Muscle of leg (tissue), 11 donors: ENCODE measurements around the gene NDUFAF2. TPM values are rescaled to one million over a fixed set of nuclear protein-coding genes. Genes with fewer than 3 reads are reported as not detected.
"Not testable (repeated sequence)": the region's sequence is repeated elsewhere in the genome, so short reads cannot be mapped to it uniquely, and the experiment has no call there.

Experiments used
- DNase-seq: peaks from one replicate; pipeline ENCODE4 v3.0.0; 2013
- H3K27ac ChIP-seq: one replicate; pipeline ENCODE4 v1.5.1; 2013; ENCODE audit warnings: mild to moderate bottlenecking, low read length, control low read depth
- H3K27me3 ChIP-seq: one replicate; pipeline ENCODE4 v1.6.1; 2013; ENCODE audit warnings: low read length; ENCODE audit not compliant: control insufficient read depth, insufficient read depth
- H3K36me3 ChIP-seq: one replicate; pipeline ENCODE4 v1.6.1; 2013; ENCODE audit warnings: low read length; ENCODE audit not compliant: control insufficient read depth, insufficient read depth
- H3K4me1 ChIP-seq: one replicate; pipeline ENCODE4 v1.6.1; 2013; ENCODE audit warnings: low read length; ENCODE audit not compliant: control insufficient read depth, insufficient read depth
- H3K4me3 ChIP-seq: one replicate; pipeline ENCODE4 v1.5.1; 2013; ENCODE audit warnings: low read length, control low read depth
- H3K9me3 ChIP-seq: replicated peaks from 2 replicates; pipeline ENCODE4 v1.6.1; 2013; ENCODE audit warnings: low read depth, low read length; ENCODE audit not compliant: control insufficient read depth
- whole genome bisulfite sequencing: methylation state at CpG from one replicate; pipeline ENCODE4 v1.1.5; 2013; ENCODE audit warnings: missing lambda C conversion rate; ENCODE audit not compliant: insufficient coverage; 5-methylcytosine and 5-hydroxymethylcytosine counted together
- polyA plus RNA-seq, 8 donors: library from polyadenylated mRNA; unstranded; fragments of 120-200 nt; gene quantifications; one replicate each; pipeline versions ENCODE4 v1.2.1 to v1.2.3, GENCODE V29; 2013; ENCODE audit warnings: inconsistent platforms in 1 of 8, low replicate concordance in 1 of 8; ENCODE audit not compliant: insufficient read length in 8 of 8, insufficient read depth in 1 of 8
- total RNA-seq: library from RNA; stranded (reverse); fragments of 120-200 nt; gene quantifications from one replicate; pipeline ENCODE4 v1.2.4, GENCODE V29; 2013

NDUFAF2 gene
- total and polyA plus RNA-seq, 9 donors = 21.4 to 34.4 (median 30.6) TPM

DNA sequence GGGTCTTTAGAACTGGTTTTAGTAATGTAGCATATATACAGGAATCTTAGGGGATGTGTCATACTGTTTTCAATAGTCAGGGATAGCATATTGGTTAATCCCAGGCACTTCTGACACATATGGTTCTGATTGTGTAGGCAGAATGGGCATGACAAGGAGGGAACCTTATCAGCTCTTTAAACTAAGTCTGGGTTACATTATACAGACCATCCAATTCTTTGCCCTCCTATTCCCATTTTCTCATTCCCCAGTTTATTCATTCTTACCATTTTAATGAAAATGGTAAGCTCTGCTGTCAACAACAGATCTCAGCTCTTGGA is 85.1 kb downstream of the NDUFAF2 start:
- no peak overlapping the region for H3K4me3 ChIP-seq
- H3K4me1 ChIP-seq = no peaks in the 10 kb centered on the region
- DNase-seq = no peak
- no peaks in the 10 kb centered on the region for H3K36me3 ChIP-seq
- no peak overlapping the region for H3K27ac ChIP-seq
- no peaks in the 10 kb centered on the region for H3K9me3 ChIP-seq
- no peaks in the 10 kb centered on the region for H3K27me3 ChIP-seq

DNA sequence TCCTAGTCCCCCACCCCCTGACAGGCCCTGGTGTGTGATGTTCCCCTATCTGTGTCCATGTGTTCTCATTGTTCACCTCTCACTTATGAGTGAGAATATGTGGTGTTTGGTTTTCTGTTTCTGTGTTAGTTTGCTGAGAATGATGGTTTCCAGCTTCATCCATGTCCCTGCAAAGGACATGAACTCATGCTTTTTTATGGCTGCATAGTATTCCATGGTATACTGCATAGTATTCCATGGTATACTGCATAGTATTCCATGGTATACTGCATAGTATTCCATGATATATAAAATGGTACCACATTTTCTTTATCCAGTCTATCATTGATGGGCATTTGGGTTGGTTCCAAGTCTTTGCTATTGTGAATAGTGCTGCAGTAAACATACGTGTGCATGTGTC is 86.3 kb downstream of the NDUFAF2 start:
- H3K36me3 ChIP-seq, H3K27ac ChIP-seq, DNase-seq, H3K27me3 ChIP-seq, H3K4me1 ChIP-seq, H3K9me3 ChIP-seq, H3K4me3 ChIP-seq: not testable (repeated sequence)
- WGBS = no CpG with 5 or more reads among the region's 1 CpG

- peaks cover 4% of the 10 kb centered on the region for H3K9me3 ChIP-seq
- no peak overlapping the region for H3K4me3 ChIP-seq
- H3K4me1 ChIP-seq = no peaks in the 10 kb centered on the region
- H3K36me3 ChIP-seq = no peaks in the 10 kb centered on the region
- no peaks in the 10 kb centered on the region for H3K27me3 ChIP-seq
- H3K27ac ChIP-seq = no peak overlapping the region
- DNase-seq = no peak
These were observed 99.5 kb downstream of the NDUFAF2 start for GRCh38 chr5:61044545-61044944.

GRCh38 chr5:61047346-61047745 is 102.3 kb downstream of the NDUFAF2 start:
- DNase-seq = no peak

GRCh38 chr5:61048534-61048933 is 103.5 kb downstream of the NDUFAF2 start:
- DNase-seq = no peak
- Histone ChIP-seq H3K4me3 (no peak overlapping the region), H3K36me3 (no peaks in the 10 kb centered on the region), H3K9me3 (peaks cover 4% of the 10 kb centered on the region), H3K27me3 (no peaks in the 10 kb centered on the region), H3K27ac (no peak overlapping the region), H3K4me1 (no peaks in the 10 kb centered on the region)
- WGBS = no CpG with 5 or more reads among the region's 1 CpG

More at GRCh38 chr5:61047346-61047745, 102.3 kb downstream of the NDUFAF2 start:
- no peaks in the 10 kb centered on the region for H3K4me1 ChIP-seq
- H3K4me3 ChIP-seq = no peak overlapping the region
- no peak overlapping the region for H3K27ac ChIP-seq
- H3K9me3 ChIP-seq = peaks cover 4% of the 10 kb centered on the region
- no peaks in the 10 kb centered on the region for H3K36me3 ChIP-seq
- H3K27me3 ChIP-seq = no peaks in the 10 kb centered on the region

GRCh38 chr5:61050292-61050691 is 105.3 kb downstream of the NDUFAF2 start:
- no peak overlapping the region for H3K27ac ChIP-seq
- no peaks in the 10 kb centered on the region for H3K4me1 ChIP-seq
- H3K36me3 ChIP-seq = no peaks in the 10 kb centered on the region
- no peak overlapping the region for H3K4me3 ChIP-seq
- no peaks in the 10 kb centered on the region for H3K27me3 ChIP-seq
- H3K9me3 ChIP-seq = no peaks in the 10 kb centered on the region
- WGBS = no CpG with 5 or more reads among the region's 1 CpG
- no peak for DNase-seq

- DNase-seq = peak; percentile 1
- no peak overlapping the region for H3K27ac ChIP-seq
- H3K36me3 ChIP-seq = no peaks in the 10 kb centered on the region
- no peak overlapping the region for H3K4me3 ChIP-seq
- no CpG with 5 or more reads among the region's 1 CpG for WGBS
- H3K4me1 ChIP-seq = no peaks in the 10 kb centered on the region
- no peaks in the 10 kb centered on the region for H3K9me3 ChIP-seq
- H3K27me3 ChIP-seq = no peaks in the 10 kb centered on the region
These were observed 106.3 kb downstream of the NDUFAF2 start for GRCh38 chr5:61051267-61051666.

- Histone ChIP-seq H3K27me3 (no peaks in the 10 kb centered on the region), H3K9me3 (no peaks in the 10 kb centered on the region), H3K27ac (no peak overlapping the region), H3K36me3 (no peaks in the 10 kb centered on the region), H3K4me1 (no peaks in the 10 kb centered on the region), H3K4me3 (no peak overlapping the region)
- DNase-seq = no peak
- no CpG with 5 or more reads among the region's 2 CpGs for WGBS
These were observed 107.9 kb downstream of the NDUFAF2 start for GRCh38 chr5:61052882-61053281.

- no CpG with 5 or more reads among the region's 2 CpGs for WGBS
- no peak for DNase-seq
- no peaks in the 10 kb centered on the region for H3K9me3 ChIP-seq
- H3K27ac ChIP-seq = no peak overlapping the region
- H3K4me1 ChIP-seq = no peaks in the 10 kb centered on the region
- no peak overlapping the region for H3K4me3 ChIP-seq
- no peaks in the 10 kb centered on the region for H3K27me3 ChIP-seq
- no peaks in the 10 kb centered on the region for H3K36me3 ChIP-seq
These were observed 108.9 kb downstream of the NDUFAF2 start for GRCh38 chr5:61053937-61054336.

GRCh38 chr5:61055434-61056006 is 110.5 kb downstream of the NDUFAF2 start:
- H3K9me3 ChIP-seq = no peaks in the 10 kb centered on the region
- DNase-seq = peak; percentile 40
- no peak overlapping the region for H3K4me3 ChIP-seq
- no peaks in the 10 kb centered on the region for H3K27me3 ChIP-seq
- H3K27ac ChIP-seq = no peak overlapping the region
- H3K36me3 ChIP-seq = no peaks in the 10 kb centered on the region
- no peaks in the 10 kb centered on the region for H3K4me1 ChIP-seq

DNA sequence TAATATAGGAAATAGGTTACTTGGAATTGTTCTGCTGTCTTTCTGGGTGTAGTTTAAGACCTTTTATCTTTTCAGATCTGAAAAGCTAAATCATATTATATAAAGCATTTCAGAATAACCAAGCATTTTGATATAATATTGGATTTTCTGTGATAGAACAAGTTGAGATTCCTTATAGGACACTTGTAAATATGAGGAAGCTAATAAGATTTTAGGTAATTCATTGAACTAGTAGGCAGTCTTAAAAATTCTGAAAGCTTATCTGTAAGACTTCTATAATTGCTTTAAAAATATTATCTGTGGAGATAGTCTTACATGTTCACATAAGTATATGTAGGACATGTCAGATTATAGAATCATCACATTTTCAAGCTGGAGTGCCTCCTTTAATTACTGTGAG is 114.5 kb downstream of the NDUFAF2 start:
- no peaks in the 10 kb centered on the region for H3K27me3 ChIP-seq
- H3K9me3 ChIP-seq = peaks cover 10% of the 10 kb centered on the region
- no peaks in the 10 kb centered on the region for H3K36me3 ChIP-seq
- H3K27ac ChIP-seq = no peak overlapping the region
- no peak for DNase-seq
- no peak overlapping the region for H3K4me3 ChIP-seq
- H3K4me1 ChIP-seq = no peaks in the 10 kb centered on the region
